Testis (tissue), 3 donors: ENCODE results near the gene RFTN2. TPM values are rescaled to one million over a fixed set of nuclear protein-coding genes. Genes with fewer than 3 reads are reported as not detected.
A peak's percentile ranks its signal among the peaks of the same experiment; 100 is the strongest.
"Not testable (repeated sequence)": the region's sequence is repeated elsewhere in the genome, so short reads cannot be mapped to it uniquely, and the experiment has no call there.

Experiments used
- DNase-seq: peaks from one replicate; pipeline ENCODE4 v3.0.0-alpha.2; 2019
- H3K27ac ChIP-seq, 2 donors: fragments of 200-600 bp; sonication (generic); one replicate each; pipeline ENCODE4 v1.5.1; 2019
- H3K27me3 ChIP-seq: fragments of 200-600 bp; sonication (generic); one replicate; pipeline ENCODE4 v1.5.1; 2019
- H3K36me3 ChIP-seq: fragments of 200-600 bp; sonication (generic); one replicate; pipeline ENCODE4 v1.5.1; 2017; ENCODE audit warnings: low read depth; ENCODE audit errors: missing control alignments
- H3K4me1 ChIP-seq: fragments of 200-600 bp; sonication (generic); one replicate; pipeline ENCODE4 v1.5.1; 2019
- H3K4me3 ChIP-seq, 2 donors: fragments of 200-600 bp; sonication (generic); one replicate each; pipeline ENCODE4 v1.5.1; 2017 to 2019
- H3K9me3 ChIP-seq: fragments of 200-600 bp; sonication (generic); one replicate; pipeline ENCODE4 v1.5.1; 2017
- POLR2A ChIP-seq: fragments of 450-650 bp; IDR thresholded peaks from one replicate; pipeline ENCODE4 v1.6.1; 2017; ENCODE audit warnings: antibody characterized with exemption, mild to moderate bottlenecking, moderate library complexity
- WGBS, 2 donors: methylation state at CpG; one replicate each; pipeline ENCODE4 v1.1.5; 2018; 5-methylcytosine and 5-hydroxymethylcytosine counted together
- intact Hi-C: fragments of 100-400 bp; cut with DNase I; formaldehyde crosslinking; loops from one replicate; pipeline ENCODE4 v1.15.1; 2023; ENCODE audit warnings: low total_unique reads
- polyA plus RNA-seq: library from polyadenylated mRNA; stranded (reverse); fragments of 350-450 nt; fragmentation: Illumina TruSeq; extraction: RNeasy Lipid Tissue Mini Kit (QIAGEN cat#74804); gene quantifications from one replicate; pipeline ENCODE4 v1.2.3, GENCODE V29; 2014; ENCODE audit warnings: low read depth, low replicate concordance; ENCODE audit not compliant: insufficient read depth
- total RNA-seq, 2 donors: library from RNA; depleted of rRNA; stranded (reverse); fragments of >200 nt; gene quantifications; one replicate each; pipeline ENCODE4 v1.2.3, GENCODE V29; 2016
- TF ChIP-seq, protein P1 (sequence below), 3 experiments: fragments of 450-650 bp in 2 of 3; fragments of 200-600 bp in 1 of 3; sonication (generic) in 1 of 3; IDR thresholded peaks; one replicate each; pipeline ENCODE4 v1.5.1; 2016 to 2019; ENCODE audit warnings: antibody characterized with exemption in 3 of 3, mild to moderate bottlenecking in 2 of 3, moderate library complexity in 1 of 3

RFTN2 gene
- total and polyA plus RNA-seq, 3 donors from 2014 or later, result 16.1 to 25.0 (median 19.8) TPM

DNA sequence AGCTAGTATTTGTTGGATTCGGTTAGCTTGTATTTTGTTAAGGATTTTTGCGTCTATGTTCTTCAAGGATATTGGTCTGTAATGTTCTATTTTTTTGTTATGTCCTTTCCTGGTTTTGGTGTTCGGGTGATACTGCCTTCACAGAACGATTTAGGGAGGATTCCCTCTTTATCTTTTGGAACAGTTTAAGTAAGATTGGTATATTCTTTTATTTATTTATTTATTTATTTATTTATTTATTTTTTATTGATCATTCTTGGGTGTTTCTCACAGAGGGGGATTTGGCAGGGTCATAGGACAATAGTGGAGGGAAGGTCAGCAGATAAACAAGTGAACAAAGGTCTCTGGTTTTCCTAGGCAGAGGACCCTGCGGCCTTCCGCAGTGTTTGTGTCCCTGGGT lies 19.8 kb upstream of the RFTN2 start:
- intact Hi-C loops, DNase-seq, H3K27ac ChIP-seq, H3K27me3 ChIP-seq, H3K36me3 ChIP-seq, H3K4me3 ChIP-seq, H3K4me1 ChIP-seq, H3K9me3 ChIP-seq: not testable (repeated sequence)
- WGBS, 2 donors, result 90% methylated on average over 4 of the region's 6 CpGs

DNA sequence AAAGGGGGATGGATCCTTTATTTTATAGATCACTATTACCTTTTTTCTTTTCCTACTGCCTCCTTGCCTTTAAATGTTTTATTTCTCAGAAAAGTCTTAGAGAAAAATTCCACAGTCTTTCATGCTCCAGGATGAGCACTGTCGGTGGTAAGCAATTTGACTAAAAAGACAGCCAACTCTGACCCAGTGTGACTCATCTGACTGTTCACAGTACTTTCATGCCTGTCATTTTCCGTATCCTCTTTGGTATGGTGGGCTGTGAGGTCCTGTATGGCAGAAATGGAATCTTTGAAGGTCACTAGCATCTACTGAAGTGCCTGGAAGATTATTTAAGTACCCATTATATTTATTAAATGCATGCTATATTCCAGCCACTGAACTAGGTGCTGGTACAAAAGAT lies 2.1 kb upstream of the RFTN2 start:
- no peak for TF ChIP-seq POLR2A
- TF ChIP-seq, protein P1, sequence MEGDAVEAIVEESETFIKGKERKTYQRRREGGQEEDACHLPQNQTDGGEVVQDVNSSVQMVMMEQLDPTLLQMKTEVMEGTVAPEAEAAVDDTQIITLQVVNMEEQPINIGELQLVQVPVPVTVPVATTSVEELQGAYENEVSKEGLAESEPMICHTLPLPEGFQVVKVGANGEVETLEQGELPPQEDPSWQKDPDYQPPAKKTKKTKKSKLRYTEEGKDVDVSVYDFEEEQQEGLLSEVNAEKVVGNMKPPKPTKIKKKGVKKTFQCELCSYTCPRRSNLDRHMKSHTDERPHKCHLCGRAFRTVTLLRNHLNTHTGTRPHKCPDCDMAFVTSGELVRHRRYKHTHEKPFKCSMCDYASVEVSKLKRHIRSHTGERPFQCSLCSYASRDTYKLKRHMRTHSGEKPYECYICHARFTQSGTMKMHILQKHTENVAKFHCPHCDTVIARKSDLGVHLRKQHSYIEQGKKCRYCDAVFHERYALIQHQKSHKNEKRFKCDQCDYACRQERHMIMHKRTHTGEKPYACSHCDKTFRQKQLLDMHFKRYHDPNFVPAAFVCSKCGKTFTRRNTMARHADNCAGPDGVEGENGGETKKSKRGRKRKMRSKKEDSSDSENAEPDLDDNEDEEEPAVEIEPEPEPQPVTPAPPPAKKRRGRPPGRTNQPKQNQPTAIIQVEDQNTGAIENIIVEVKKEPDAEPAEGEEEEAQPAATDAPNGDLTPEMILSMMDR (IDR thresholded peaks at IDR 0.05), result no peak
- intact Hi-C loops, result no loop called here
- H3K9me3 ChIP-seq, result no peaks in the 10 kb centered on the region
- no peaks in the 10 kb centered on the region for H3K27me3 ChIP-seq
- no peaks in the 10 kb centered on the region for H3K36me3 ChIP-seq
- DNase-seq, result no peak
- no peaks in the 10 kb centered on the region for H3K4me1 ChIP-seq
- no peak overlapping the region for H3K4me3 ChIP-seq
- H3K27ac ChIP-seq, result no peak overlapping the region
- 83 to 92% methylated on average over 2 of the region's 2 CpGs for WGBS, 2 donors

DNA sequence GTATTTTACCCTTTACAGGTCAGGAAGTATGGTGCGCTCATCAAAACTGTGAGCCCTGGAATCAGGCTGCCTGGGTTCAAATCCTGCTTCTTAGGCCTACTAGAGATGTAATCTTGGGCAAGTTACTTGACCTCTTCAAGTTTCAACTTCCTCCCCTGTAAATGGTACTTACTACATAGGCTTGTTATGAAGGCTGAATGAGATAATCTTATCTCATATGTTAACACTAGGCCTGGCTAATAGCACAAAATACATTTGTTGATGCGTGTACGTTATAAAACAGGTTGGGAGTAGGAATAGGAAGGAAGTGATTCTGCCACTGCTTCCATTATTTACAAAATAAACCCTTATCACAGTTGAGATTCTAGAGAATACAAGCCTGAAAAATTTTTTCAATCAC lies 1.7 kb upstream of the RFTN2 start:
- TF ChIP-seq POLR2A, result no peak
- TF ChIP-seq, protein P1 (IDR thresholded peaks at IDR 0.05), result no peak
- H3K9me3 ChIP-seq, result no peaks in the 10 kb centered on the region
- H3K27me3 ChIP-seq, result no peaks in the 10 kb centered on the region
- no peak overlapping the region for H3K27ac ChIP-seq
- no peak overlapping the region for H3K4me3 ChIP-seq
- WGBS, 2 donors, result 84 to 91% methylated on average over 3 of the region's 3 CpGs
- H3K36me3 ChIP-seq, result no peaks in the 10 kb centered on the region
- no peak for DNase-seq
- intact Hi-C loops, result no loop called here
- no peaks in the 10 kb centered on the region for H3K4me1 ChIP-seq

DNA sequence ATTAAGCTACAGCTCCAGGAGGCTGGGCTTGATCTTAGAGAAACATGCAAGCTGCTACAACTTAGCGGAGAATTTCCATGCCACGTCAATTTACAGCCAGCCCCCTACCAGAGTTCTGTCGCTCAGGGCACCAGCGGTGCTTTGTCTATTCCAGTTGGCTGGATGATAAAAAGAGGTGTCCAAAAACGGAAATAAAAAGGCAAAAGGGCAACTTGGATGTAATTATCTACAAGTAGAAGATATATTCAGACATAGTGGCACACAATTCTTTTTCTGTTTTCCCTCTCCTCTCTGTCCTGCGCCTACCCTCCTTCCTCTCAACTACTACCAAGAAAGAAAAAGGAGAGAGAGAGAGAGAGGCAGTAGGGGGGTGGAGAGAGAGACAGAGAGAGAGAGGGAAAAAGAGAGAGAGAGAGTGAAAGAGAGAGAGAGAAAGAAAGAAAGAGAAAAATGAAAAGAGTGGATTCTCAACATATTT lies 363 bp upstream of the RFTN2 start:
- H3K27ac ChIP-seq, result peak overlapping the region; percentile 75 to 76
- H3K4me1 ChIP-seq, result no peaks in the 10 kb centered on the region
- intact Hi-C loops, result no loop called here
- TF ChIP-seq POLR2A, result no peak
- TF ChIP-seq, protein P1 (IDR thresholded peaks at IDR 0.05), result no peak
- no peaks in the 10 kb centered on the region for H3K36me3 ChIP-seq
- DNase-seq, result peak; percentile 30
- peak overlapping the region; percentile 15 to 35 for H3K4me3 ChIP-seq
- no peaks in the 10 kb centered on the region for H3K27me3 ChIP-seq
- H3K9me3 ChIP-seq, result no peaks in the 10 kb centered on the region
- 28 to 34% methylated on average over 6 of the region's 6 CpGs for WGBS, 2 donors

DNA sequence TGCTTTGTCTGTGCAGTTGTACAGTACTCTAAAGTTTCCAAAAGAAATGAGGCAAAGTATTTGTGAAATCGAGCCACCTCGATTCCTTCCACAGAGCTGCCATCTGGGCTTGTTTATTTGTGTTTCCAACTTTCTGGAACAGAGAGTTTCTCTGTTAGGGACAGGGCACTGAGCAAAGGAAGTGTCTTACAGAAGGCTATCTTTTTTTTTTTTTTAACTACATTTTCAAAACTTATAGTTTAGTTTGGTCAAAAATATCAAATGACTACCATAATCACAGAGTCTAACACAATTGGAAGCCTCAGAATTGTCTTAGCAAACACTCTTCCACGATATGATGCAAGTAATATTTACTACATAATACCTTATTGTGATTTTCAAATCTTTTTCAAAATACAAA lies 796 bp downstream of the RFTN2 start:
- no peak for DNase-seq
- Histone ChIP-seq H3K27ac (peak overlapping the region; percentile 75 to 76), H3K36me3 (no peaks in the 10 kb centered on the region), H3K4me3 (peak overlapping the region; percentile 15 to 35), H3K4me1 (no peaks in the 10 kb centered on the region), H3K27me3 (no peaks in the 10 kb centered on the region), H3K9me3 (no peaks in the 10 kb centered on the region)
- TF ChIP-seq, protein P1 (IDR thresholded peaks at IDR 0.05), result no peak
- no peak for TF ChIP-seq POLR2A
- intact Hi-C loops, result no loop called here
- 32 to 41% methylated on average over 3 of the region's 3 CpGs for WGBS, 2 donors
